AG10803 (cell line): ENCODE results near the gene ZSCAN16.

Source experiments
- DNase-seq: peaks from one replicate; pipeline ENCODE4 v3.0.0; 2010; ENCODE audit warnings: low read depth
- H3K4me3 ChIP-seq: 2 replicates; pipeline ENCODE4 v1.5.1; 2011; ENCODE audit warnings: mild to moderate bottlenecking, low read length, control low read depth
- TF ChIP-seq, protein P1 (sequence below): conservative IDR thresholded peaks from 2 replicates; pipeline ENCODE4 v1.5.1; 2011; ENCODE audit warnings: mild to moderate bottlenecking, low read length, control low read depth, inconsistent platforms

The ZSCAN16 gene

DNA sequence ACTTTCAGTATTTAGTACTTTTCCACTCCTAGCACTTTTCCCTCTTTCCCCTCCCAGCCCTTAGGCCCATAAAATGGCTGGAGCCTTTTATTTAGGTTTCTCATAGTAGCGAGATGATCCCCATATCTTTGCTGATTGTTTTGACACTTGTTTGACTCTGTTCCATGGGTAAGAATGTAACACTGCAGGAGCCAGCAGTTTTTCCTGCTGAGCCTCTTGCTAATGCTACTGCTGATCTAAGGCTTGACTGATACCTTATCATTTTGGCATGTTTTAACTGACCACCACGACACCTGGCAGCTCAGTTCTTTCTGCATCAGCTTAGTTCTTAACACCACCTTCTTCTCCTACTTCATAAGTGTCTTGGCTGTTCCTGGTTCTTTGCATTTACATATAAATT lies 46.9 kb downstream of the ZSCAN16 start:
- H3K4me3 ChIP-seq = no peak overlapping the region
- no peak for DNase-seq
- TF ChIP-seq, protein P1, sequence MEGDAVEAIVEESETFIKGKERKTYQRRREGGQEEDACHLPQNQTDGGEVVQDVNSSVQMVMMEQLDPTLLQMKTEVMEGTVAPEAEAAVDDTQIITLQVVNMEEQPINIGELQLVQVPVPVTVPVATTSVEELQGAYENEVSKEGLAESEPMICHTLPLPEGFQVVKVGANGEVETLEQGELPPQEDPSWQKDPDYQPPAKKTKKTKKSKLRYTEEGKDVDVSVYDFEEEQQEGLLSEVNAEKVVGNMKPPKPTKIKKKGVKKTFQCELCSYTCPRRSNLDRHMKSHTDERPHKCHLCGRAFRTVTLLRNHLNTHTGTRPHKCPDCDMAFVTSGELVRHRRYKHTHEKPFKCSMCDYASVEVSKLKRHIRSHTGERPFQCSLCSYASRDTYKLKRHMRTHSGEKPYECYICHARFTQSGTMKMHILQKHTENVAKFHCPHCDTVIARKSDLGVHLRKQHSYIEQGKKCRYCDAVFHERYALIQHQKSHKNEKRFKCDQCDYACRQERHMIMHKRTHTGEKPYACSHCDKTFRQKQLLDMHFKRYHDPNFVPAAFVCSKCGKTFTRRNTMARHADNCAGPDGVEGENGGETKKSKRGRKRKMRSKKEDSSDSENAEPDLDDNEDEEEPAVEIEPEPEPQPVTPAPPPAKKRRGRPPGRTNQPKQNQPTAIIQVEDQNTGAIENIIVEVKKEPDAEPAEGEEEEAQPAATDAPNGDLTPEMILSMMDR = no peak

DNA sequence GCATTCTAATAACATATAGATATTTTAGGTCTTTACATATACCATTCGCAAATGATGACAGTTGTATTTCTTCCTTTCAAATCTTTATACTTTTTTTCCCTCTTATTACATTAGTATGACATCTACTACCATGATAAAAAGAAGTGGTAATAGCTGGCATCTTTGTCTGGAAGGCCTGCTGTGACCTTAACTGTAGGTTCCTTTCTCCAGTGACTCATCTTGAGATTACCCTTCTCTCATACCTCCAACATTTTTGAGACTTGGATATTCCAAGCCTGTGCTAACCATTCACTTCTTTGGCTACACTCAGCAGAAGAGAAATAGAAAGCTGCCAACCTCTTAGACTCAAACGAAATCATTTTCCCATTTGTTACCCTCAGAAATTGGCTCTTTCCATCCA lies 47.6 kb downstream of the ZSCAN16 start:
- TF ChIP-seq, protein P1 = no peak
- DNase-seq = no peak
- no peak overlapping the region for H3K4me3 ChIP-seq

DNA sequence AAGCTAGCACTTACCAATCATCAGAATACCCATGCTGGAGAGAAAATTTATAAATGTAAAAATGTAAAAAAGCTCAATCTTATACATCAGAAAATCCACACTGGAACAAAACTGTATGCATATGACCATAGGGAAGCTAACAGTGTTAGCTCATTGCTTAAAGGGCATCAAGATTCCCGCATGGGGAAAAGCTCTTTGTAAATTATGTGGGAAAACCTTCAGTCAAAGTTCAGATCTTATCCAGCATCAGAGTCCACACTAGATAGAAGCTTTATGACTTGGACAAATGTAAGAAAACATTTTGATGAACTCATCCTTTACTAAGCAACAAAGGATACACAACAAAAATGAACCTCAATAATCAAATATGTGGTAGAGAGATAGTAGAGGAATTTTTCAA lies 52.0 kb downstream of the ZSCAN16 start:
- TF ChIP-seq, protein P1 = no peak
- DNase-seq = no peak
- no peak overlapping the region for H3K4me3 ChIP-seq
